Spleen (tissue), 11 donors: ENCODE data around the gene PDE1A. TPM values are rescaled to one million over a fixed set of nuclear protein-coding genes. Genes with fewer than 3 reads are reported as not detected.

Source experiments
- DNase-seq: peaks from one replicate; pipeline ENCODE4 v3.0.0-alpha.2; 2020
- H3K27ac ChIP-seq, 8 donors: fragments of 200-600 bp; sonication (generic) in 7 of 8; 1 replicate in 4 of 8; 2 replicates in 4 of 8; pipeline versions ENCODE4 v1.5.0 to v1.8.0; 2016 to 2021; ENCODE audit warnings: inconsistent platforms in 4 of 8, mild to moderate bottlenecking in 4 of 8, moderate library complexity in 1 of 8
- H3K27me3 ChIP-seq, 7 donors: fragments of 200-600 bp; sonication (generic) in 6 of 7; replicated peaks in 1 of 7; 1 replicate in 4 of 7; 2 replicates in 3 of 7; pipeline versions ENCODE4 v1.5.0 to v1.8.0; 2016 to 2021; ENCODE audit warnings: inconsistent platforms in 3 of 7, mild to moderate bottlenecking in 1 of 7
- H3K36me3 ChIP-seq, 6 donors: fragments of 200-600 bp; sonication (generic) in 5 of 6; 1 replicate in 4 of 6; 2 replicates in 2 of 6; pipeline versions ENCODE4 v1.5.0 to v1.8.0; 2016 to 2021; ENCODE audit warnings: inconsistent platforms in 2 of 6
- H3K4me1 ChIP-seq, 6 donors: fragments of 200-600 bp; sonication (generic) in 5 of 6; 1 replicate in 3 of 6; 2 replicates in 3 of 6; pipeline versions ENCODE4 v1.5.0 to v1.8.0; 2016 to 2021; ENCODE audit warnings: inconsistent platforms in 3 of 6
- H3K4me3 ChIP-seq, 8 donors: fragments of 200-600 bp; sonication (generic) in 7 of 8; 1 replicate in 4 of 8; 2 replicates in 4 of 8; pipeline versions ENCODE4 v1.5.0 to v1.8.0; 2016 to 2021; ENCODE audit warnings: inconsistent platforms in 4 of 8, mild to moderate bottlenecking in 4 of 8, moderate library complexity in 2 of 8
- H3K9me3 ChIP-seq, 8 donors: fragments of 200-600 bp; sonication (generic) in 7 of 8; 1 replicate in 4 of 8; 2 replicates in 4 of 8; pipeline versions ENCODE4 v1.5.0 to v1.8.0; 2016 to 2021; ENCODE audit warnings: inconsistent platforms in 4 of 8
- POLR2A ChIP-seq, 3 donors: fragments of 450-650 bp; IDR thresholded peaks; one replicate each; pipeline ENCODE4 v1.5.1; 2017; ENCODE audit warnings: antibody characterized with exemption in 3 of 3, mild to moderate bottlenecking in 1 of 3
- POLR2AphosphoS5 ChIP-seq, 3 donors: sonication (generic); formaldehyde crosslinking; IDR thresholded peaks; one replicate each; pipeline ENCODE4 v1.5.1; 2017; ENCODE audit warnings: antibody characterized with exemption in 3 of 3
- WGBS, 5 donors: extraction: QIAGEN DNeasy Blood & Tissue Kit in 3 of 5; methylation state at CpG; one replicate each; pipeline versions ENCODE4 v1.1.5 to v1.1.7; 2013 to 2018; 5-methylcytosine and 5-hydroxymethylcytosine counted together
- intact Hi-C: fragments of 100-400 bp; cut with DNase I; formaldehyde crosslinking; loops from one replicate; pipeline ENCODE4 v1.15.0; 2023; ENCODE audit warnings: low total_unique reads
- polyA plus RNA-seq, 3 donors: library from polyadenylated mRNA; stranded (reverse); fragments of 200-250 nt; gene quantifications; one replicate each; pipeline ENCODE4 v1.2.1, GENCODE V29; 2013
- total RNA-seq, 7 donors: library from RNA; depleted of rRNA in 3 of 7; stranded (reverse); fragments of >200 nt in 3 of 7; fragmentation: NEBNext Ultra II Directional in 4 of 7; extraction: Animal tissue kit (Norgen Biotek cat#: 25700) in 4 of 7; gene quantifications; one replicate each; pipeline versions ENCODE4 v1.1.0 to v1.2.1, GENCODE V29; 2016 to 2021
- TF ChIP-seq, protein P1 (sequence below), 11 experiments: fragments of 200-600 bp in 7 of 11; fragments of 450-650 bp in 4 of 11; sonication (generic) in 4 of 11; IDR thresholded peaks in 8 of 11; conservative IDR thresholded peaks in 3 of 11; 1 replicate in 7 of 11; 2 replicates in 4 of 11; pipeline versions ENCODE4 v1.4.0 to v1.8.0; 2016 to 2021; ENCODE audit warnings: antibody characterized with exemption in 11 of 11, inconsistent platforms in 4 of 11, mild to moderate bottlenecking in 1 of 11
- donor health status: healthy with polysubstance abuse.
- donor health status: DM: no; HTN: no; CAD: no; lungs with moderate emphysema.
- donor health status: DM: no; HTN: no; CAD: no.
- donor health status: Bipolar disorder and iron deficiency.
- donor health status: healthy.
- donor health status: DM: no; HTN: no; CAD: no.
- donor health status: DM: yes; HTN: yes; CAD: no.

PDE1A gene
- total and polyA plus RNA-seq, 10 donors: 1.5 to 7.8 (median 2.8) TPM

- TF ChIP-seq, protein P1, sequence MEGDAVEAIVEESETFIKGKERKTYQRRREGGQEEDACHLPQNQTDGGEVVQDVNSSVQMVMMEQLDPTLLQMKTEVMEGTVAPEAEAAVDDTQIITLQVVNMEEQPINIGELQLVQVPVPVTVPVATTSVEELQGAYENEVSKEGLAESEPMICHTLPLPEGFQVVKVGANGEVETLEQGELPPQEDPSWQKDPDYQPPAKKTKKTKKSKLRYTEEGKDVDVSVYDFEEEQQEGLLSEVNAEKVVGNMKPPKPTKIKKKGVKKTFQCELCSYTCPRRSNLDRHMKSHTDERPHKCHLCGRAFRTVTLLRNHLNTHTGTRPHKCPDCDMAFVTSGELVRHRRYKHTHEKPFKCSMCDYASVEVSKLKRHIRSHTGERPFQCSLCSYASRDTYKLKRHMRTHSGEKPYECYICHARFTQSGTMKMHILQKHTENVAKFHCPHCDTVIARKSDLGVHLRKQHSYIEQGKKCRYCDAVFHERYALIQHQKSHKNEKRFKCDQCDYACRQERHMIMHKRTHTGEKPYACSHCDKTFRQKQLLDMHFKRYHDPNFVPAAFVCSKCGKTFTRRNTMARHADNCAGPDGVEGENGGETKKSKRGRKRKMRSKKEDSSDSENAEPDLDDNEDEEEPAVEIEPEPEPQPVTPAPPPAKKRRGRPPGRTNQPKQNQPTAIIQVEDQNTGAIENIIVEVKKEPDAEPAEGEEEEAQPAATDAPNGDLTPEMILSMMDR (IDR thresholded peaks at IDR 0.05 in 8 of 11, conservative IDR thresholded peaks at IDR 0.05 in 3 of 11): no peak
- TF ChIP-seq POLR2A (IDR thresholded peaks at IDR 0.05) (no peak), POLR2AphosphoS5 (IDR thresholded peaks at IDR 0.05) (no peak)
- peaks cover 0 to 5% (median 0%) of the 10 kb centered on the region in 8 donors for H3K9me3 ChIP-seq
- intact Hi-C loops: no loop called here
- no peak overlapping the region for H3K4me3 ChIP-seq
- DNase-seq: no peak
- H3K27me3 ChIP-seq: no peaks in the 10 kb centered on the region
- 72 to 86% (median 80%) methylated on average over 4 of the region's 4 CpGs for WGBS, 5 donors
- H3K4me1 ChIP-seq: no peaks in the 10 kb centered on the region
- no peak overlapping the region for H3K27ac ChIP-seq
- no peaks in the 10 kb centered on the region for H3K36me3 ChIP-seq
Measured at GRCh38 chr2:182208421-182208820, 218.4 kb downstream of the PDE1A start.

- H3K4me1 ChIP-seq: no peaks in the 10 kb centered on the region
- DNase-seq: no peak
- H3K27ac ChIP-seq: no peak overlapping the region
- intact Hi-C loops: no loop called here
- H3K4me3 ChIP-seq: no peak overlapping the region
- no peaks in the 10 kb centered on the region for H3K36me3 ChIP-seq
- WGBS, 5 donors: 85 to 96% (median 89%) methylated on average over 5 of the region's 5 CpGs
- H3K9me3 ChIP-seq: peaks cover 0 to 5% (median 0%) of the 10 kb centered on the region in 8 donors
- H3K27me3 ChIP-seq: no peaks in the 10 kb centered on the region
- no peak for TF ChIP-seq POLR2AphosphoS5 (IDR thresholded peaks at IDR 0.05)
- TF ChIP-seq, protein P1 (IDR thresholded peaks at IDR 0.05 in 8 of 11, conservative IDR thresholded peaks at IDR 0.05 in 3 of 11): no peak
- TF ChIP-seq POLR2A (IDR thresholded peaks at IDR 0.05): no peak
Measured at GRCh38 chr2:182207049-182207746, 219.6 kb downstream of the PDE1A start.

- Histone ChIP-seq H3K27me3 (no peaks in the 10 kb centered on the region), H3K9me3 (no peaks in the 10 kb centered on the region), H3K4me1 (no peaks in the 10 kb centered on the region), H3K4me3 (no peak overlapping the region), H3K27ac (no peak overlapping the region), H3K36me3 (no peaks in the 10 kb centered on the region)
- TF ChIP-seq, protein P1 (IDR thresholded peaks at IDR 0.05 in 8 of 11, conservative IDR thresholded peaks at IDR 0.05 in 3 of 11): no peak
- TF ChIP-seq POLR2AphosphoS5 (IDR thresholded peaks at IDR 0.05): no peak
- TF ChIP-seq POLR2A (IDR thresholded peaks at IDR 0.05): no peak
- intact Hi-C loops: no loop called here
- no peak for DNase-seq
Measured at GRCh38 chr2:182197529-182197928, 229.3 kb downstream of the PDE1A start.

DNA sequence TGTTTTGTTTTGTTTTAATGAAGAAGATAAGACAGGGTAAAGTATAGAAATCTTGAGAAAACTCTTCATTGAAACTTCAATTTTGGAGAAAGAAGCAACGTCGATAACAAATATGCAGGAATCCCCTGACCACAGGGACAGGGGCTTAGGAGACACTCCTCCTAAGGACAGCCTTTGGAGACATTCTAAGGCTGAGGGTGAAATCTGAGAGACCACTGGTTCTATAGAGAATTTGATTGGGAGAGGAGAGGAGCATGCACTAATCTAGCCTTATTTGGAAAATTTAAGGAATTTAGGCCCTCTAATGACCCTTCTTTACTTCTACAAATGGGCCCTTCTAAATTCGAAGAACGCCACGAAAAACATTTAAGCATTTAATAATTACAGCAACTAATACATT, 233.5 kb downstream of the PDE1A start:
- H3K27me3 ChIP-seq: no peaks in the 10 kb centered on the region
- H3K4me1 ChIP-seq: no peaks in the 10 kb centered on the region
- no peak for DNase-seq
- WGBS, 5 donors: 92 to 97% (median 95%) methylated on average over 5 of the region's 5 CpGs
- intact Hi-C loops: no loop called here
- no peaks in the 10 kb centered on the region for H3K9me3 ChIP-seq
- H3K27ac ChIP-seq: no peak overlapping the region
- no peak overlapping the region for H3K4me3 ChIP-seq
- no peak for TF ChIP-seq POLR2A (IDR thresholded peaks at IDR 0.05)
- no peak for TF ChIP-seq POLR2AphosphoS5 (IDR thresholded peaks at IDR 0.05)
- TF ChIP-seq, protein P1 (IDR thresholded peaks at IDR 0.05 in 8 of 11, conservative IDR thresholded peaks at IDR 0.05 in 3 of 11): no peak
- no peaks in the 10 kb centered on the region for H3K36me3 ChIP-seq
